ENCODE results near the gene DHODH. TPM values are rescaled to one million over a fixed set of nuclear protein-coding genes. Genes with fewer than 3 reads are reported as not detected.

DHODH gene
- total RNA-seq, 4 donors from 2014 or later: 4.5 to 7.8 (median 6.5) TPM

- no peaks in the 10 kb centered on the region for H3K27me3 ChIP-seq
- no peaks in the 10 kb centered on the region for H3K9me3 ChIP-seq
- H3K4me3 ChIP-seq: no peak overlapping the region
- no peak overlapping the region for H3K27ac ChIP-seq
- no peaks in the 10 kb centered on the region for H3K36me3 ChIP-seq
- H3K4me1 ChIP-seq: no peaks in the 10 kb centered on the region
- WGBS, 2 donors (ENCODE audit: low coverage in 1 of 2): 6 to 15% methylated on average over 3 to 4 of the region's 4 CpGs
- ATAC-seq: no peak
- TF ChIP-seq EP300 (IDR thresholded peaks at IDR 0.05) (no peak), POLR2AphosphoS5 (IDR thresholded peaks at IDR 0.05) (no peak), CTCF (IDR thresholded peaks at IDR 0.05) (no peak), POLR2A (IDR thresholded peaks at IDR 0.05) (no peak)
Observed at GRCh38 chr16:71966932-71967331, 41.6 kb upstream of the DHODH start.

GRCh38 chr16:71969353-71969752 is 39.2 kb upstream of the DHODH start:
- WGBS, 2 donors (ENCODE audit: low coverage in 1 of 2): 88% methylated on average over 2 of the region's 2 CpGs; no CpG with 5 or more reads in 1 of the 2 donors
- H3K4me1 ChIP-seq: no peaks in the 10 kb centered on the region
- no peak overlapping the region for H3K4me3 ChIP-seq
- TF ChIP-seq POLR2A (IDR thresholded peaks at IDR 0.05) (no peak), EP300 (IDR thresholded peaks at IDR 0.05) (no peak), CTCF (IDR thresholded peaks at IDR 0.05) (no peak), POLR2AphosphoS5 (IDR thresholded peaks at IDR 0.05) (no peak)
- ATAC-seq: no peak
- H3K27ac ChIP-seq: no peak overlapping the region
- no peaks in the 10 kb centered on the region for H3K27me3 ChIP-seq
- no peaks in the 10 kb centered on the region for H3K9me3 ChIP-seq
- no peaks in the 10 kb centered on the region for H3K36me3 ChIP-seq

- no peak overlapping the region for H3K4me3 ChIP-seq
- no peak overlapping the region for H3K27ac ChIP-seq
- H3K9me3 ChIP-seq: no peaks in the 10 kb centered on the region
- WGBS, 2 donors (ENCODE audit: low coverage in 1 of 2): 80% methylated on average over 1 of the region's 4 CpGs
- H3K4me1 ChIP-seq: no peaks in the 10 kb centered on the region
- H3K36me3 ChIP-seq: no peaks in the 10 kb centered on the region
- ATAC-seq: no peak
- H3K27me3 ChIP-seq: no peaks in the 10 kb centered on the region
- no peak for TF ChIP-seq CTCF (IDR thresholded peaks at IDR 0.05)
- no peak for TF ChIP-seq POLR2AphosphoS5 (IDR thresholded peaks at IDR 0.05)
- no peak for TF ChIP-seq POLR2A (IDR thresholded peaks at IDR 0.05)
- TF ChIP-seq EP300 (IDR thresholded peaks at IDR 0.05): no peak
Observed at GRCh38 chr16:71971571-71971970, 37.0 kb upstream of the DHODH start.

GRCh38 chr16:71972356-71972755 is 36.2 kb upstream of the DHODH start:
- 20 to 96% methylated on average over 1 to 3 of the region's 3 CpGs for WGBS, 2 donors (ENCODE audit: low coverage in 1 of 2)

GRCh38 chr16:71973001-71973400 is 35.5 kb upstream of the DHODH start:
- H3K27me3 ChIP-seq: no peaks in the 10 kb centered on the region
- ATAC-seq: no peak
- no peak overlapping the region for H3K27ac ChIP-seq
- no peaks in the 10 kb centered on the region for H3K4me1 ChIP-seq
- no peaks in the 10 kb centered on the region for H3K9me3 ChIP-seq
- 59 to 64% methylated on average over 2 to 9 of the region's 9 CpGs for WGBS, 2 donors (ENCODE audit: low coverage in 1 of 2)
- no peak overlapping the region for H3K4me3 ChIP-seq
- TF ChIP-seq POLR2A (IDR thresholded peaks at IDR 0.05): no peak
- TF ChIP-seq EP300 (IDR thresholded peaks at IDR 0.05): no peak
- TF ChIP-seq POLR2AphosphoS5 (IDR thresholded peaks at IDR 0.05): no peak
- TF ChIP-seq CTCF (IDR thresholded peaks at IDR 0.05): no peak
- H3K36me3 ChIP-seq: no peaks in the 10 kb centered on the region

More at GRCh38 chr16:71972356-71972755, 36.2 kb upstream of the DHODH start:
- Histone ChIP-seq H3K4me3 (no peak overlapping the region), H3K27me3 (no peaks in the 10 kb centered on the region), H3K4me1 (no peaks in the 10 kb centered on the region), H3K9me3 (no peaks in the 10 kb centered on the region), H3K36me3 (no peaks in the 10 kb centered on the region), H3K27ac (no peak overlapping the region)
- no peak for TF ChIP-seq POLR2A (IDR thresholded peaks at IDR 0.05)
- no peak for ATAC-seq

Measured in gastroesophageal sphincter (tissue), 4 donors.